Measurements from ENCODE around the gene JADE3.

- TF ChIP-seq POLR2A (IDR thresholded peaks at IDR 0.05) (no peak), CTCF (IDR thresholded peaks at IDR 0.05) (no peak)
These were observed 151.0 kb downstream of the JADE3 start for GRCh38 chrX:47063179-47063578.

Data from esophagus squamous epithelium (tissue), 4 donors.